HG03378 (cell line): ENCODE data around the gene CRYAB.
"Not testable (repeated sequence)": the region's sequence is repeated elsewhere in the genome, so short reads cannot be mapped to it uniquely, and the experiment has no call there.

ENCODE experiments used
- ATAC-seq: cut with Tn5 transposase; IDR thresholded peaks from one replicate; pipeline ENCODE4 v1.9.1; 2021; ENCODE audit warnings: mild to moderate bottlenecking, moderate library complexity; ENCODE audit not compliant: unreplicated experiment

CRYAB gene

GRCh38 chr11:111909378-111909777 is 2.2 kb downstream of the CRYAB start:
- ATAC-seq = no peak

DNA sequence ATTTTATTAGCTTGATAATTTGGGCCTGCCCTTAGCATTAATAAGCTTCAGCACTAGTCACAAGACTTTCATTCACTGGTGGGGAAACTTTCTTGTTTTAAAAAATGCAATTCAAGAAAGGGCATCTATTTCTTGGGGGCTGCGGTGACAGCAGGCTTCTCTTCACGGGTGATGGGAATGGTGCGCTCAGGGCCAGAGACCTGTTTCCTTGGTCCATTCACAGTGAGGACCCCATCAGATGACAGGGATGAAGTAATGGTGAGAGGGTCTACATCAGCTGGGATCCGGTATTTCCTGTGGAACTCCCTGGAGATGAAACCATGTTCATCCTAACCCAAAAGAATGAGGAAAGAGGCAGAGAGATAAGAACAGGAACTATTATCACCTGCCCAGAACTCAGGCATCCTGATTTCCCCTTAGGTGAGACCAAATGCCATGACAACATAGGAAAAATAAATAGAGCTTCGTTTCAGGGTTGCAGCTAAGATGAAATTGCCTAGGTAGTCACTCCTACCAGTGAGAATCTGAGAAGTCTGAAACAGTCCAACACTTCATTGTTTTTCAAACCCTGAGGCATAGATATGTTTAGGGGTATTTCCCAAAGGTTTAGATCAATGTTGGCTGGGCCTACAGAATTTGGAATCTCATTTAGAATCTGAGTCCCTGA is 2.8 kb downstream of the CRYAB start:
- ATAC-seq = no peak

DNA sequence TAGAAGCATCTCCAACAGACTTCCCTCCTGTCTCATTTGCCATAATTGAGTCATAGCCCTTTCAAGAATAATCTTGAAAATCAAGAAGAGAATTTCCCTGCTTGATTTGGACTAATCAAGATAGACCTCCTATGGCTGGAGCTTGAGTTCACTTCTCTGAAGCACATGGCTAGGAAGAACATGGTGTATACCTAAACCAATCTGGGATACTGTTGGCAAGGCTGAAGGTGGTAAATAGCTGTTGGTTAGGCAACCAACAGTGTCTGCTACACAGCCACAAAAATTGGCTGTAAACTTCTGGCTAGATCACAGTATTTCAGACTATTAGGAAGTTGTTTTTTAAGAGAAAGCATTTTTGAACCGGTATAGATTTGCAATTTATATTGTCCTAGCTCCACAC is 4.9 kb downstream of the CRYAB start:
- no peak for ATAC-seq

- ATAC-seq = no peak
These were observed 6.2 kb downstream of the CRYAB start for GRCh38 chr11:111905411-111905810.

GRCh38 chr11:111886844-111887243 is 24.7 kb downstream of the CRYAB start:
- ATAC-seq = no peak

- no peak for ATAC-seq
These were observed 25.5 kb downstream of the CRYAB start for GRCh38 chr11:111886032-111886431.

GRCh38 chr11:111885053-111885452 is 26.5 kb downstream of the CRYAB start:
- not testable (repeated sequence) for ATAC-seq

DNA sequence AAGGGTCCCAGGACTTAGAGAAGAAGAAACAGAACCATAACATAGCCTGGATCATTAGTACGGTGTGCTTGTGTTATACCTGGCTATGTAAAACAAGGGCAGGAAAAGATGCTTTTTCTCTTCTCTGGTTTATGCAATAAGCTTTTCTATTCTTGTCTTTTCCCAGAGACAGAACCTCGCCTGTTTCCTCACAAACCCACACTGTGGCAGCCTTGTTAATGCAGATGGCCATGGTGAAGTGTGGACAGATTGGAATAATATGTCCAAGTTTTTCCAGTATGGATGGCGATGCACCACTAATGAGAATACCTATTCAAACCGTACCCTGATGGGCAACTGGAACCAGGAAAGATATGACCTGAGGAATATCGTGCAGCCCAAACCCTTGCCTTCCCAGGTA is 29.4 kb downstream of the CRYAB start:
- no peak for ATAC-seq

DNA sequence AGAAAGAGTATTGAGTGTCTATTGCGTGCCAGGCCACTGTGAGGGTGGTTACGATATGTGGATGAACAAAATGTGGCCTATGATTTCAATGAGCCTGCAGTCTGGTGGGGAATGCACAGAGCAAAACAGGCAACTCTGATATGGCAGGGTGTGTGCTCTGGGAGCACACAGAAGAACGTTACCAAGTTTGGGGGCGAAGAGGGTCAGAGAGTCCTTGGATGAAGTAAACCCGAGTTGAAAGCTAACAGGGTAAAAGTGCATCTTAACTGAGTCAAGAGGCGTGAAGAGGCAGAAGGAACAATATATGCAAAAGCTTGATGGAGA is 32.0 kb downstream of the CRYAB start:
- no peak for ATAC-seq

- peak; percentile 83 for ATAC-seq
These were observed 32.5 kb downstream of the CRYAB start, which contains the start of the genes CFAP68 and FDXACB1 for GRCh38 chr11:111878849-111879636. TSS of gene CFAP68 (plus strand) at chr11:111879541. CDS start at chr11:111879561, 20 bp downstream. TSS of gene FDXACB1 (minus strand) at chr11:111879165. CDS start at chr11:111879132, 33 bp downstream.

DNA sequence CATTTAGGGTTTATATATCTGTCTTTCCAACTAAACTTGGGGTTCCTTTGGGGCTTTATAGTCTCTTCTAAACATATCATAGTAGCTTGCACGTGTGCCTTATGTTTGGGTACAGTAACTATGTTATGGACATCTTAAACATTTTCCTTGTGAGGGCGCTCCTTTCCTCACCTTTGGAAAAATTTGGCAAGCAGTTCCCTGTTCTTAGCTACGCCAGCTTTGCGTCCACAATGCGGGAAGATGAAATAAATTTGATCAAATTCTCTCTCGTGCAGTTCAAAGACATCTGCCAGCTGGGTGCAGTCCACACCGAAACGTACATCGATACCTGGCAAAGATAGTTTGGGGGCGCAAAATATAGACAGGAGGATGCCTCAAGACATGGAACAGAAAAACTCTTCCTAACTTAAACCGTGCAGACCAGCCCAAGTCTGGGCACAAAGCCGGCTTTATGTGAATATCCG is 33.2 kb downstream of the CRYAB start:
- no peak for ATAC-seq

DNA sequence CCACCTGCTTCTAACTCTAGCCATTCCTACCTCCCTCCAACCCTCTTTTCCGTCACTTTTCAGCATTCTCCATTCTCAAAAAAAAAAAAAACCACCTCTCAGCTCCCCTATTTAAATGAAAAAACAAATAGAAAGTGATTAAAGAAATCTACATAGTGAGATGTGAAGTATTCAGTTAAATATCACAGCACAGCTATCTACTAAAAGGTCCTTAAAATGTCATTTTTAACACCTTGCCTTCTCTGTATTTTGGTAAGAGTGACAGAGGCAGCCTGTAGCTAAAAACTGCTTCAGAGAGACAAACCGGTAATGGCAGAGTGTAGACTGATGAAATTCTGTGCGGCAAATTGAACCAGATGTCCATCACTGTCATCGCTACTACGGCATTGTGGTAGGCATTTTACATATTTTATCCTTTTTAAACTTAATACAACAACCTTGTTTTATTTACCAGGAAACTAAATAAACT is 39.8 kb downstream of the CRYAB start:
- ATAC-seq = no peak

- ATAC-seq = peak; percentile 76
These were observed 40.5 kb downstream of the CRYAB start, which contains the start of gene ALG9 for GRCh38 chr11:111870886-111871692. TSS of gene ALG9 (minus strand) at chr11:111871581. CDS start at chr11:111871482, 99 bp downstream.

GRCh38 chr11:111870522-111870885 is 41.1 kb downstream of the CRYAB start:
- peak; percentile 11 for ATAC-seq

DNA sequence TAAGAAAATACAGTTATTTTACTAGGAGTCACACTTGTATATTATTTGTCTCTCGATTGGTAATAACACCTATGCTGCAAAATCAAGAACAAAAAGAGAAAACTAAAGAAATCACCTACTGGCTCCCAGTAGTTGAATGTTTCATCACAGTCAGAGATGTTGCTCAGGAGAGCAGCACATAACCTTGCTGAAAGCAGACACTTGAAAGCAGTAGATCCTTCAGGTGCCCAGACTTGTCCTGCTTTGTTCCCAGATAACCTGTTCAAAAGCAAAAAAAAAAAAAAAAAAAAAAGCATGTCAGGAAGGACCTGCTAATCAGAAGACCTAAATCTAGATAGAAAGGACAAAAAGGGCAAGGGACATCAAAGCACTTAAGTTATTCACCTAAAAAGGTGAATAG is 41.5 kb downstream of the CRYAB start:
- no peak for ATAC-seq

DNA sequence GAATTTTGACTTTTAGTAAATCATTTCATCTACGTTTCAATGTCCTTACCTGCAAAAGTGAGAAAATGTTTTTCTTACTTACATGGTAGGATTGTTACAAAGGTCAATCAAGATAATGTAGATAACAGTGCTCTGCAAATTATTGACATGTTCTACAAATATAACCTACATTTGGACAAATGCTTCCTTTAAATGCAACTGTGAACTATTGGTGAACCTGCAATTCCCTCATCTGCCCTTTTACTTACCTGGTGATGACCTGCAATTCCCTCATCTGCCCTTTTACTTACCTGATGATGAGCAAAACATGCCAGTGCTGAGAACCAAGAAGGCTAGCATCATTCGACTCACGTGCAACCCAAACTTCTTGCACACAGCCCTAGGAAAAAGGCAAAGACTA is 51.3 kb downstream of the CRYAB start:
- no peak for ATAC-seq
